ENCODE data around the gene RASIP1.

- TF ChIP-seq CTCF (IDR thresholded peaks at IDR 0.05) (no peak), POLR2AphosphoS5 (IDR thresholded peaks at IDR 0.05) (no peak), POLR2A (IDR thresholded peaks at IDR 0.05) (no peak)
These were observed 17.3 kb upstream of the RASIP1 start for GRCh38 chr19:48757741-48758144.
